ENCODE measurements around the gene HPF1.

DNA sequence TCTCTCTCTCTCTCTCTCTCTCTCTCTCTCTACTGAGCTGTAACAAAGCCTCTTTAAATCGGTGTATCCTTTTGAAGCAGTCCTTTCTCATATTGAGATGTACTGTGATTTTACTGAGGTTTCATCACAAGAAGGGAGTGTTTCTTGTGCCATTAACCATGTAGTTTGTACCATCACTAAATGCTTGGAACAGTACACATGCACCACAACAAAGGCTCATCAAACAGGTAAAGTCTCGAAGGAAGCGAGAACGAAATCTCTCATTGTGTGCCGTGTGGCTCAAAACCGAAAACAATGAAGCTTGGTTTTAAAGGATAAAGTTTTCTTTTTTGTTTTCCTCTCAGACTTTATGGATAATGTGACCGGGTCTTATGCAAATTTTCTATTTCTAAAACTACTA lies 37.2 kb downstream of the HPF1 start:
- TF ChIP-seq, protein P1, sequence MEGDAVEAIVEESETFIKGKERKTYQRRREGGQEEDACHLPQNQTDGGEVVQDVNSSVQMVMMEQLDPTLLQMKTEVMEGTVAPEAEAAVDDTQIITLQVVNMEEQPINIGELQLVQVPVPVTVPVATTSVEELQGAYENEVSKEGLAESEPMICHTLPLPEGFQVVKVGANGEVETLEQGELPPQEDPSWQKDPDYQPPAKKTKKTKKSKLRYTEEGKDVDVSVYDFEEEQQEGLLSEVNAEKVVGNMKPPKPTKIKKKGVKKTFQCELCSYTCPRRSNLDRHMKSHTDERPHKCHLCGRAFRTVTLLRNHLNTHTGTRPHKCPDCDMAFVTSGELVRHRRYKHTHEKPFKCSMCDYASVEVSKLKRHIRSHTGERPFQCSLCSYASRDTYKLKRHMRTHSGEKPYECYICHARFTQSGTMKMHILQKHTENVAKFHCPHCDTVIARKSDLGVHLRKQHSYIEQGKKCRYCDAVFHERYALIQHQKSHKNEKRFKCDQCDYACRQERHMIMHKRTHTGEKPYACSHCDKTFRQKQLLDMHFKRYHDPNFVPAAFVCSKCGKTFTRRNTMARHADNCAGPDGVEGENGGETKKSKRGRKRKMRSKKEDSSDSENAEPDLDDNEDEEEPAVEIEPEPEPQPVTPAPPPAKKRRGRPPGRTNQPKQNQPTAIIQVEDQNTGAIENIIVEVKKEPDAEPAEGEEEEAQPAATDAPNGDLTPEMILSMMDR (IDR thresholded peaks at IDR 0.05): no peak
- no peak for TF ChIP-seq ZFX (IDR thresholded peaks at IDR 0.05; ENCODE audit: borderline replicate concordance)
